ENCODE results near the gene NUDT16L1. TPM values are rescaled to one million over a fixed set of nuclear protein-coding genes. Genes with fewer than 3 reads are reported as not detected.

The NUDT16L1 gene
- total RNA-seq, 1 donor from 2014 or later, result 27.3 TPM

DNA sequence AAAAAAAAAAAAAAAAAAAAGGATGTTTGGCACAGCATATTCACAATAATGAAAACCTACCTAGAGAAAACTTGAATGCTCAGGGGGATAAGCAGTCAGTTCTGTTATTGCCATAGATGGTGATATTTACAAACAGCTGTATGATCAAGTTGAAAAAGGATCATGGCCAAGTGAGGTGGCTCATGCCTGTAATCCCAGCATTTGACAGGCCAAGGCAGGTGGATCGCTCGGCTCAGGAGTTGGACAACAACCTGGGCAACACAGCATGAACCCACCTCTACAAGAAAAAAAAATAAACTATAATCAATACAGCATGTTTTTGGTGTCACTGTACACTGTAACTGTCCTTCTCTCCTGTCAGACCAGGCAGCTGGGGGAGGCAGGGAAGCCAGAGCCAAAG, 21.6 kb downstream of the NUDT16L1 start:
- H3K4me1 ChIP-seq, result no peaks in the 10 kb centered on the region
- H3K36me3 ChIP-seq, result peaks cover 74% of the 10 kb centered on the region
- TF ChIP-seq, protein P1, sequence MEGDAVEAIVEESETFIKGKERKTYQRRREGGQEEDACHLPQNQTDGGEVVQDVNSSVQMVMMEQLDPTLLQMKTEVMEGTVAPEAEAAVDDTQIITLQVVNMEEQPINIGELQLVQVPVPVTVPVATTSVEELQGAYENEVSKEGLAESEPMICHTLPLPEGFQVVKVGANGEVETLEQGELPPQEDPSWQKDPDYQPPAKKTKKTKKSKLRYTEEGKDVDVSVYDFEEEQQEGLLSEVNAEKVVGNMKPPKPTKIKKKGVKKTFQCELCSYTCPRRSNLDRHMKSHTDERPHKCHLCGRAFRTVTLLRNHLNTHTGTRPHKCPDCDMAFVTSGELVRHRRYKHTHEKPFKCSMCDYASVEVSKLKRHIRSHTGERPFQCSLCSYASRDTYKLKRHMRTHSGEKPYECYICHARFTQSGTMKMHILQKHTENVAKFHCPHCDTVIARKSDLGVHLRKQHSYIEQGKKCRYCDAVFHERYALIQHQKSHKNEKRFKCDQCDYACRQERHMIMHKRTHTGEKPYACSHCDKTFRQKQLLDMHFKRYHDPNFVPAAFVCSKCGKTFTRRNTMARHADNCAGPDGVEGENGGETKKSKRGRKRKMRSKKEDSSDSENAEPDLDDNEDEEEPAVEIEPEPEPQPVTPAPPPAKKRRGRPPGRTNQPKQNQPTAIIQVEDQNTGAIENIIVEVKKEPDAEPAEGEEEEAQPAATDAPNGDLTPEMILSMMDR (IDR thresholded peaks at IDR 0.05), result no peak
- intact Hi-C loops (cut with DNase I), result no loop called here
- DNase-seq (no peak), ATAC-seq (no peak)
- no peak overlapping the region for H3K4me3 ChIP-seq
- H3K27me3 ChIP-seq (ENCODE audit: low read depth), result no peaks in the 10 kb centered on the region
- no peaks in the 10 kb centered on the region for H3K9me3 ChIP-seq
- H3K27ac ChIP-seq, result no peak overlapping the region

DNA sequence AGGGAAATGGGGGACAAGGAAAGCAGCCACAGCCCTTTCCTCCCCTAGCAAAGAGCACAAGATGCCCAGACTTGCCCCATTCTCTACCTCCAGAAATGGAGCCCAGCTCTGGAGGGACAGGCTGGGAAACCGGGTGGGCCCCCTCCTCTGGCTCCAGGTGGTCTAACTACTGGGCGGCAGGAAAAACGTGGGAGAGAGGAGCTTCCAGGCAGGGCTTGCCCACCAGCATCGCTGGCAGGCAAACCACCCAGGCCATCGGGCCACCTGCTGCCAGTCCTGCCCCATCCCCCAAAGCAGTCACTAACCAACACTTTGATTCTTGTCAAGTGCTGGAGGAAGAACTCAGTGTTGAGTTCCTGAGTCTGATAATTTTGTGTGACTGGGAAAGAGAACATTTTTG, 25.1 kb downstream of the NUDT16L1 start:
- Histone ChIP-seq H3K27ac (no peak overlapping the region), H3K4me1 (no peaks in the 10 kb centered on the region), H3K4me3 (no peak overlapping the region), H3K36me3 (peaks cover 57% of the 10 kb centered on the region), H3K9me3 (no peaks in the 10 kb centered on the region), H3K27me3 (ENCODE audit: low read depth) (no peaks in the 10 kb centered on the region)
- TF ChIP-seq, protein P1 (IDR thresholded peaks at IDR 0.05), result no peak
- no peak for DNase-seq
- no peak for ATAC-seq
- intact Hi-C loops (cut with DNase I), result no loop called here

DNA sequence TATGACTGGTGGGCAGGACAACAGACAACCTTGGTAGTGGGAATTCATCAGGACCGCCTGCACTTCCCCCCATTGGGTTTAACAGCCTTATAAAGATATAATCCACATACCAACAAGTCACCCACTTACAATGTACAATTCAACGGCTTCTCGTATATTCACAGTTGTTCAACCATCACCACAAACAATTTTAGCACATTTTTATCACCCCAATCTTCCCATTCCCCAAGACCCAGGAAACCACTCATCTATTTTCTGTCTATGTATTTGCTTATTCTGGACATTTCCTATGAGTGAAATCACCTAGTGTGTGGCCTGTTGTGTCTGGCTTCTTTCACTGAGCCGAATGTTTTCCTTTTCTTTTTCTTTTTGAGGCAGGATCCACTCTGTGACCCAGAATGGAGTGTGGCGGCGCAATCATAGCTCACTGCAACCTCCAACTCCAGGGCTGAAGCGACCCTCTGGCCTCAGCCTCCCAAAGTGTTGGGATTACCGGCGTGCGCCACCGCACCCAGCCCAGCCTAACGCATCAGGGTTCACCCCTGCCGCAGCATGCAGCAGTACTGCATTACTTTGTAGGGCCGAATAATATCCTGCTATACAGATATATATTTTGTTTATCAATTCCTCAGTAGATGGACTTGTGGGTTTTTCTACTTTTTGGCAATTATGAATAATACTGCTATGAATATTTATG, 29.9 kb downstream of the NUDT16L1 start:
- Histone ChIP-seq H3K27me3 (ENCODE audit: low read depth) (no peaks in the 10 kb centered on the region), H3K36me3 (peaks cover 72% of the 10 kb centered on the region), H3K9me3 (no peaks in the 10 kb centered on the region), H3K4me1 (no peaks in the 10 kb centered on the region), H3K4me3 (no peak overlapping the region), H3K27ac (no peak overlapping the region)
- DNase-seq (peak; percentile 16), ATAC-seq (no peak)
- intact Hi-C loops (cut with DNase I), result no loop called here
- TF ChIP-seq, protein P1 (IDR thresholded peaks at IDR 0.05), result no peak

DNA sequence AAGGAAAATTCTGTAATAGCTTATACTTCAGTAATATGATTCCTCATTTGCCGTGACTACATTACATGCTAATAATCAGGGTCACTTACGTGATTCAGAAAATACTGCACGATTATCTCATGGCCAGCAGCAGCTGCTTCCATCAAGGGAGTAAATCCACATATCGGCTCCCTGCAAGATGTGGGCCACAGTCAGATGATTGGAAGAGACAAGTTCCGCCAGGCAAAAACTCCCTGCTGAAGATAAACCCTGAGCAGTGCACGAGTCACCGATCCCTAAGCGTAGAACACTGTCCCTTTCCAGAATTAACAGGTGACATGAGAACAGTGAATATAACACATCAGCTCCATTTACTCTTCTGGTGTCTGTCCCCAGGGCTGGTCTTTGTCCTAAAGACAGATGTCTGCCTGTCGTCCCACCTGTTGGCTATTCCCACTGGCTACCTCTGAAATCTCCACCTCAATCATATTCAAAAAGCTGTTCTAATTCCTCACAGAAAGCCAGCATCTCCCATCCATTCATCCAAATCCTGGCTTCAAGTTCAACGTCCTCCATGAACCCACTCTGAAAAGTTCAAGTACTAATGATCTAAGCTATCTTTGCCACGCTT, 31.4 kb downstream of the NUDT16L1 start:
- Histone ChIP-seq H3K36me3 (peaks cover 75% of the 10 kb centered on the region), H3K27me3 (ENCODE audit: low read depth) (no peaks in the 10 kb centered on the region), H3K4me1 (no peaks in the 10 kb centered on the region), H3K9me3 (no peaks in the 10 kb centered on the region), H3K27ac (no peak overlapping the region), H3K4me3 (no peak overlapping the region)
- TF ChIP-seq, protein P1 (IDR thresholded peaks at IDR 0.05), result no peak
- DNase-seq, result no peak
- intact Hi-C loops (cut with DNase I), result no loop called here
- no peak for ATAC-seq

DNA sequence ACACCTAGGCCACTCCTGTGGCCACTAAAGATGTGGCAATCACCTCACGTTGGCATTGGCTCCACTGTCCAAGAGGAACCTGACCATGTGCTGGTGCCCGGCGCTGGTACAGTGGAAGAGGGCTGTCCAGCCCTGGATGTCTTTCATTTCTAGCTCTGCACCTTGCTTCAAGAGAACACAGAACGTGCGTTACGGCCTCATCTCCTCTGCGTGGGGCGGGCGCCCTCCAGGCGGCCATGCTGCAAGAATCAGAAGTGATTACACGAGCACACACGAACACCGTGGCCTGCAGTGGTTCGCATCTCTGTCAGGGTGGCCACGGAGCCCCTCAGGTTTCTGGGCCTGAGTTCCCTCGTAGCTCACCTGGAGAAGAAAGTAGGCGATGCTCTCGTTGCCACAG, 33.3 kb downstream of the NUDT16L1 start:
- H3K4me3 ChIP-seq, result no peak overlapping the region
- H3K27ac ChIP-seq, result no peak overlapping the region
- H3K36me3 ChIP-seq, result peaks cover 80% of the 10 kb centered on the region
- TF ChIP-seq, protein P1 (IDR thresholded peaks at IDR 0.05), result no peak
- H3K27me3 ChIP-seq (ENCODE audit: low read depth), result no peaks in the 10 kb centered on the region
- ATAC-seq, result no peak
- no peaks in the 10 kb centered on the region for H3K9me3 ChIP-seq
- H3K4me1 ChIP-seq, result no peaks in the 10 kb centered on the region
- no peak for DNase-seq
- intact Hi-C loops (cut with DNase I), result no loop called here
